CD4-positive, alpha-beta T cell treated with Interleukin-4 for 1 hour (primary cell): ENCODE data around the gene PLIN4.
"Not testable (repeated sequence)": the region's sequence is repeated elsewhere in the genome, so short reads cannot be mapped to it uniquely, and the experiment has no call there.

Experiments used
- DNase-seq, 2 donors: peaks; one replicate each; pipeline ENCODE4 v3.0.0-alpha.2; 2020 to 2022

Gene PLIN4

DNA sequence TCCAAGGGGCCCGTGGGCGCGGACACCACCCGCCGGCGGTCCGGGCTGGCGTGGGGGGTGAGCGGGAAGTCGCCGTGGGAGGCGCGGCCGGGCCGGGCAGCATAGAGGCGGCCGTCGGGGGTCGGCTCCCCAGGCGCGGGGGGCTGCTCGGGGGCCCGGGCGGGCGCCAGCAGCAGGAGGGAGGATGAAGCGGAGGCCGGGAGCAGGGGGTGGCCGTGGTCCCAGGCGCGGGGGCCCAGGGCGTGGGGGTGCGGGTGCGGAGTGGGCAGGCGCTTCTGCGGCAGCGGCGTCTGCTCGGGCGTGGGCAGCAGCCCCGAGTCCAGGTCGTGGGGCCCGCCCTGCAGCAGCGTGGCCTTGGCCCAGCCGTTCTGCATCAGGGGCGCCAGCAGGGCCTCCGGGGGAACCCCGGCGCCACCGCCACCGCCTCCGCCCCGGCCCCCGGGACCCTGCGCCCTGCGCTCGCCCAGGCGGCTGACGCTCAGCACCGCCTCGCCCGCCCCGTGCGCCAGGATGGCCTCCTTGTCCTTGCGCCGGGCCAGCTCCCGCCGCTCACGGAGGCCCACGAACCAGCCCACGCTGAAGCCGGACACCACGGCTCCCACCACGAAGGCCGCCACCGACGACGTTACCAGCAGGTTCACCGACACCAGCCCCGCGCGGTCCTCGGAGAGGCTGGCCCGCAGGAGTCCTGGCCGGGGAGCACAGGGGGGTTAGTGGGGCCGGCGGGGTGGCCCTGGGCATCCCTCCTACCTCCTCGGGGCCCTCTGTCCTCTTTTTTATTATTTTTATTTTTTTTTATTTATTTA, 25.8 kb upstream of the PLIN4 start:
- DNase-seq: no peak

DNA sequence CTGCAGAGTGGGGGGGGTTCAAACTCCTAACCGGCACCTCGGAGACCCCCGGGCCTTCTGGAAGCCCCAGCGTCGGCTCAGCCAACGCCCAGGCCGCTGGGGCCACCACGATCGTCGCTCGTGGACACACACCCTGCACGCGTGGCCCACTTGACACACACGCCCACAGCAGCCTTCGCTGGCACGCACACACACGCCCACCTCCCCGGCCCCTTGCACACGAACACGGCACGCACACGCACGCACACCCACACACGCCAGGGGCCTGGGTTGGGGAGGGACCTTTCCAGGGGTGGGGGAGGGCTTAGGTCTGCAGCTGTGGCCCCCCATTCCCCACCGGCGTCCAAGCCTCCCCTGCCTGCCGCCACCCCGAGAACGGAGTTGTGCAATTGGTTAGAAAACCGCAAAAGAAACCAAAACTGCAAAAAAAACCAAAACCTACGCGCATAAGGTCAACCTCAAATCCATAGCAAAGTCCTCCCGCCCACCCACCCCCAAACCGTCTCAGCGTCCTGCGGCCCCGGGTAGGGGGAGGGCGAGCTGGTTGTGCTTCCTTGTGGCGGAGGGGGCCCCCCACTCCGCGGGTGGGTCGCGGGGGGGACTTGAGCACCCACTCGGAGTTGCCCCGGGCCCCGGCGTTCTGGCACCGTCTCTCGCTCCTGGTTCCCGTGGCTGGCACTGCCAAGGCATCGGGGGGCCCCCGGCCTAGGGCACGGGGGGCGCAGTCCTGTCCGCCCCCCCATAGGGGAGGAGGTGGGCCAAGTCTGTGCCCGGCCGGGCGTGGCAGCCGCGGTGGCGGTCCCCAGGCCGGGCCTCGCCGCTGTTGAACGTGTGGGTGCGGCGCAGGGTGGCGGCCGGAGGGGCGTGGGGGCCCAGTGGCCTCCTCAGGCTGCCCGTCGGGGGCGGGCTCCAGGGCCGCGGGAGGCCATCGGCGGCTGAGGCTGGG, 24.9 kb upstream of the PLIN4 start:
- no peak for DNase-seq

DNA sequence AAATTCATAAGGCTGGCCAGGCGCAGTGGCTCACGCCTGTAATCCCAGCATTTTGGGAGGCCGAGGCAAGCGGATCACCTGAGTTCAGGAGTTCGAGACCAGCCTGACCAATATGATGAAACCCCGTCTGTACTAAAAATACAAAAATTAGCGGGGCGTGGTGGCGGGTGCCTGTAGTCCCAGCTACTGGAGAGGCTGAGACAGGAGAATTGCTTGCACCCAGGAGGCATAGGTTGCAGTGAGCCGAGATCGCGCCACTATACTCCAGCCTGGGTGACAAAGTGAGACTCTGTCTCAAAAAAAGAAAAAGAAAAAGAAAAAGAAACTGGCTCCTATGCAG, 23.5 kb upstream of the PLIN4 start:
- DNase-seq: not testable (repeated sequence)

DNA sequence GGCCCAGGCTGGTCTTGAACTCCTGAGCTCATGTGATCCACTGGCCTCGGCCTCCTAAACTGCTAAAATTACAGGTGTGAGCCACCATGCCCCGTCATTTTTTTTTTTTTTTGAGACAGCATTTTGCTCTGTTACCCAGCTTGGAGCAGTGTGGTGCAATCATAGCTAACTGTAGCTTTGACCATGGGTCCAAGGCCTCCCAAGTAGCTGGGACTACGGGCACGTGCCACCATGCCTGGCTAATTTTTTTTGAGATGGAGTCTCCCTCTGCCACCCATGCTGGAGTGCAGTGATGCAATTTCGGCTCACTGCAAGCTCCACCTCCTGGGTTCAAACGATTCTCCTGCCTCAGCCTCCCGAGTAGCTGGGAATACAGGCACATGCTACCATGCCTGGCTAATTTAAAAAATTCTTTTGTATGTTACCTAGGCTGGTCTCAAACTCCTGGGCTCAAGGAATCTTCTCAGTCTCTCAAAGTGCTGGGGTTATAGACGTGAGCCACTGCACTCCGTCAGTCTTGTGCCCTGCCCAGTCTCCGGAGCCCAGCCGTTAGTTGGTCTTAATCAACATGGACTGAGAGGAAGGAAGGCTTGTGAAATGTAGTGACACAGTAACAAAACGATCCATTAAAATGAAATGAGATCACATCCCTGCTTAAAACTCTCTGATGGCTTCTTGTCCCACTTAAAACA, 23.0 kb upstream of the PLIN4 start:
- DNase-seq: peak in 1 of 2 donors; percentile 40

- peak; percentile 17 to 62 for DNase-seq
Measured at GRCh38 chr19:4539693-4540581, 21.7 kb upstream of the PLIN4 start, which contains the start of gene LRG1. TSS of gene LRG1 (minus strand) at chr19:4540036. CDS start at chr19:4540013, 23 bp downstream.

- DNase-seq: no peak
Measured at GRCh38 chr19:4539169-4539692, 20.9 kb upstream of the PLIN4 start.

DNA sequence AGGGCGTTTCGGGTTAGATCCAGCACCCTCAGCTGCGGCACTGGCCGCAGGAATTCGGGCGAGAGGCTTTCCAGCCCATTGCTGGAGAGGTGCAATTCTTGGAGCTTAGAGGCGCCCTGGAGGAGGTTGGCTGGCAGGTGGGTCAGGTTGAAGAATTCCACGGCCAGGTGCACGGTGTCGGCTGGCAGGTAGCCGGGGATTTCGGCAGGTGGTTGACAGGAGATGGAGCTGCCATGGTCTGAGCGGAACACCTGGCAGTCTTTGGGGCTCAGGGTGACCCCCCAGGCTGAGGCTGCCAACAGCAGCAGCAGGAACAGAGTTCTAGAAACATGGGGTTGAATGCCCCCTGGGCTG, 20.3 kb upstream of the PLIN4 start:
- no peak for DNase-seq

- DNase-seq: no peak
Measured at GRCh38 chr19:4537953-4538600, 19.8 kb upstream of the PLIN4 start.

GRCh38 chr19:4536798-4537197, 18.5 kb upstream of the PLIN4 start:
- no peak for DNase-seq

DNA sequence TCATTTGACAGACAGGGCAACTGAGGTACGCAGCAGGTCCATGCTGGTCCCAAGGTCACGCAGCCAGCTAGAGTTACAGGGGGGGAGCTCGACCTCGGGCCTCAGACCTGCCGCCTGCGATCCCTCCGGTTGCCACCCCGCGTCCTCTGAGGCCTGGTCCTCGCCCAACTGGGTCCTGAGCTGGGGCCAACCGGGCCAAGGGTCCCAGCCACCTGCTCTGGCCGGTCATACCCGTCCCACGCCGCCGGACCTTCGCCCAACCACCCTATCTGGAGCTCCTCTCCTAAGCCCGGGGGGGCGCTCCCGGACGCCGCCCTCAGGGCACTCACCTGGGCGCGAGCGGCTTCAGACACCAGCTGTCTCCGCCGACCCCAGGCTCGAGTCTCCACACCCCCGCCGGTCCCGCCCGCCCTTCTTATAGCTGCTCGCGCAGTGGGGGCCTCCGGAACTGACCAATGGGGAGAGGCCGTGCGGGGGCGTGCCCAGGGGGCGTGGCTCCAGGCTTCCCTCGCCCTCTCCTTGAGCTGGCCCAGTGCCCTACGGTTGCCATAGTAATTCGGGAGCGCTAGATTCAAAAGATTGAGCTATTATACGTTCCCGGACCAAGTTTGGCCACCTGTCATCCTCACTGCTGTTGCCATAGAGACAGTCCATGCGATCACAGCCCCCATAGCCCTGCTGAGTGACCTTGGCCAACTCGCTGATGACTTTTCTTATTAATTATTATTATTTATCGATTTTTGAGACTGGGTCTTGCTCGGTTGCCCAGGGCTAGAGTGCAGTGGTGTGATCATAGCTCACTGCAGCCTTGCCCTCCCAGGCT, 16.8 kb upstream of the PLIN4 start, which contains the start of gene PLIN5:
Gene PLIN5 (minus strand): TSS at position 389 of the 823 bp plus-strand sequence. CDS start 1,150 bp downstream, outside the sequence.
- peak; percentile 46 to 59 for DNase-seq

DNA sequence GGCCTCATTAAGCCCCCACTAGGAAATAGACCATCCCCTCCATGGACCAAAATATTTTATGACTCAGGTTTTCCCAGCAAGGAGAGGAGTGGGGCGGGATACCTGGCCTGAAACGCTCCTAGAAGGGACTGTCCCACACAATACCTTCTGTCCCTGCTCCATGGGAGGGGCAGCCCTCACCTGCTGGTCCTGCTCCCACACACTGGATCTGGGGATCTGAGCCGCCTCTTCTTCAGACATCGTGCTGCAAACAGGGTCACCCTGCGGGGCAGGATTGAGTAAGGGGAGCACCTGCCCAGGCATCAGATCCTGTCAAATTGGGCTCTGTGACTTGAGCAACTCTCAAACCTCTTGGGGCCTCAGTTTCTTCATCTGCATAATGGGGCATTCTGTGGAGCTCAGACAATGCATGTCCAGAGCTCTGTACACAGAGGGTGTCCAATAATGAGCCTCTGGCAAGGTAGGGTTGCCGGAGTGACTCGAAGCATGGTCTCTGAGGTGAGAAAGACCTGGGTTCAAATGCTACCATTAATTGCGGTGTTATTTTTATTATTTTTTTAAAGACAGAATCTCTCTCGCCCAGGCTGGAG, 15.6 kb upstream of the PLIN4 start:
- DNase-seq: no peak

DNA sequence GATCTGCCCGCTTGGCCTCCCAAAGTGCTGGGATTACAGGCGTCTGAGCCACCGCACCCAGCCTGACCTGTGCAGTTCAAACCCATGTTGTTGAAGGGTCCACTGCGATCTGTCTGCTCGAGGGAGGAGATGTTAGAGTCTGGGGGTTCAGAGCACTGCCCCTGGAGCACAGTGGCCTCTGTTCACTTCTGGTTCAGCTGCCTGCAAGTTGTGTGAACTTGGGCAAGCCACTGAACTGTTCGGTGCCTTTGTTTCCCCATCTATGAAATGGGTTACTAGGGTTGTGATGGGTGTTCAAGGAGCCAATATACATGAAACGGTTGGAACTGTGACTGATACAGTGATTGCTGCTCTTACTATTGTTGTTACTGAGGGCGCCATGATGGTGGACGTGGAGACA, 15.0 kb upstream of the PLIN4 start:
- DNase-seq: no peak

GRCh38 chr19:4531562-4532165, 13.4 kb upstream of the PLIN4 start:
- DNase-seq: no peak

DNA sequence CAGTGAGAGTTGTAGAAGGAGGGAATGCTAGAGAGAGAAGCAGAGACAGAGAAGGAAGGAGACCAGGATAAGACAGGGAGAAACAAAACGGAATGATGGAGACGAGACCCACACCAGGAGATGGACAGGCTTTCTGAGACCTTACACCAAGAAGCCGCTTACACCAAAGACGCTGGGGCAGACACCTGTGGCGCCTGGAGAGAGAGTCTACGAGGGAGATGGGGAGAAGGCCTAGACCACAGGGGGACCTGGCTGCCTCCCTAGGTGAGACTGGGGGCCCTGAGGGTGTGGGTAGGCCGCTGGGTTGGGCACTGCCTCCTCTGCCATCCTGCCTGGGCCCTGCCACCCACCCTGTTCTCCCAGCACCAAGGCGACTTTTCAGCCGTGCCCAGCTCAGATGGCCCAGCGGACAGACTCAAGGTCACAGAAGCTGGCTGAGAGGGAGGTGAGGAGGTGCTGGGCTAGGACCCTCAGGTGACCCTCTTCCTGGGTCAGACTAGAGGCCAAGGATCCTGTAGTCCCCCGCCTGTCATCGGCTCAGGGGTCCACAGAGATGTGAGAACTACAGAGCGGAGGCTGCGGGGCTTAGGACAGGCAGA, 11.7 kb upstream of the PLIN4 start:
- no peak for DNase-seq

GRCh38 chr19:4528843-4529242, 10.6 kb upstream of the PLIN4 start:
- DNase-seq: no peak

- DNase-seq: not testable (repeated sequence)
Measured at GRCh38 chr19:4527377-4527776, 9.1 kb upstream of the PLIN4 start.

GRCh38 chr19:4525563-4526002, 7.3 kb upstream of the PLIN4 start:
- DNase-seq: no peak

GRCh38 chr19:4524808-4525562, 6.7 kb upstream of the PLIN4 start:
- peak; percentile 56 to 63 for DNase-seq
